NCI-H510A treated with DMSO at 0.1 percent for 48 hours (cell line): ENCODE data around the gene S100A7.
A peak's percentile ranks its signal among the peaks of the same experiment; 100 is the strongest.
"Not testable (repeated sequence)": the region's sequence is repeated elsewhere in the genome, so short reads cannot be mapped to it uniquely, and the experiment has no call there.

Experiments used
- DNase-seq: peaks from one replicate; lab custom pipeline; 2025; lab: John Stamatoyannopoulos, UW

Gene S100A7

GRCh38 chr1:153476491-153477093 is 16.1 kb upstream of the S100A7 start:
- DNase-seq, result no peak

- no peak for DNase-seq
Observed at GRCh38 chr1:153475282-153475681, 14.8 kb upstream of the S100A7 start.

DNA sequence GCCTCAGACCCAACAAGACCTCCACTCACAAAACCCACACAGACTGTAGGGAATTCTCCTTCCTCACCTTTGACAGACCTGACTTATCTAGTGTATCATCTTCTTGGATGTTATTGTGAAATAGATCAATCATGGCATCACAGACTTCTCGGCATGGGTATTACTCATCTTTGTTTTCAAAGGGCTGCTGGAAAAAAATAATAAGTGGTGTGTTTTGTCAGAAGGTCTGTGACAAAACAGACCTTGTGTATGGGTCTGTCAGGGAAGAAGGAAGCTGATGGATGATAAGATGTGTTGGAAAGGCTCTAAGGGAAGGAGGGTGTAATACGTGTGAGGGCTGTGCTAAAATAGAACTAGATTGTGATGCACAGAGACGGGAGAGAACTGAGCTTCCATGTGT is 13.9 kb upstream of the S100A7 start:
- DNase-seq, result no peak

DNA sequence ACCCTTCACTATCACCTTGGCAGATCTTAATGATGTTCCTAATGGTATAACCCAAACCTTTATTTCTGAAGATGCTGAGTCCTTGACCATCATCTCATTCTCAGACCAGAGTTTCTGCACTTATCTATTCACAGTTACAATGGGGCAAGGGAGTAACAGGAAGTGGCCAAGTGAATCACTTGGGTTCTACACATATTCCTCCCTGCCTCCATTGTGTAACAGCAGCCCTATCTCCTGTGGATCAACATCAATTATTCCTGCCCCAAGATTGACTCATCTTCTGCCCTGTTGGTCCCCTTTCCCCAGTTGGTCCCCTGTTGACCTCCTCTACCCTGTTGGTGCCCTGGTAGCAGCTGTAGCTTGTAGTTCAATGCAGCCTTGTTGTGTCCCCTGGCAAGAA is 10.3 kb upstream of the S100A7 start:
- DNase-seq, result no peak

GRCh38 chr1:153466908-153467307 is 6.5 kb upstream of the S100A7 start:
- no peak for DNase-seq

GRCh38 chr1:153465811-153466636 is 5.6 kb upstream of the S100A7 start:
- DNase-seq, result no peak

DNA sequence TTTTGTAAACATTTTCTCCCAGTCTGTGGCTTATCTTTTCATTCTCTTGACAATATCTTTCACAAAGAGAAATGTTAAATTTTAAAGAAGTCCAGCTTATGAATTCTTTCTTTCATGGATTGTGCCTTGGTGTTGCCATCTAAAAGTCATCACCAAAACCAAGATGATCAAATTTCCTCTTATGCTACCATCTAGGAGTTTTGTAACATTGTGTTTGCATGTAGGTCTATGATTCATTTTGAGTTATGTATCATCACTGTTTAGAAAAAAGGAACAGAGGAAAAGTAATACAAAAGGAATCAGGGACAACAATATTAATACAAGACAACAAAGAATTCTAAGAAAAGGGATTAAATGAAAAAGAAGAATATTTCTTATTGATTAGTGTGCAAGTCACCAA is 2.3 kb upstream of the S100A7 start:
- DNase-seq, result not testable (repeated sequence)

DNA sequence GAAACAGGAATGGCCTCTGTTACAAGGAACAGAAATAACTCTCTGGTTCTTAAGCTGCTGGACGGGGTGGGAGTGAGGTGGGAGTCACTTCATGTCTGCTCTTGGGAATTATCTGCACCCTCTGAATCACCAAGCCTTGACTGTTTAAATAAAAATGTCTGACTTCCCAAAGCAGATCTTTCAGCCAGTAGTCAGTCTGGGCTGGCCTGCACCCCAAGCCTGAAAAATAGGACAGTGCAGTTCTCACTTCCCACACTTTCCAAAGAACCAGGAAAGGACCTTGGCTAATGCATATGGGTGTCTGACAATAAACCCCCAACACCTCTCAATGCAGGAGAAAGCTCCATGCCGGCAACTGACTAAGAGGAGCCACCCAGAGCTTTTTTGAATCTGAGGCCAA is 796 bp downstream of the S100A7 start:
- DNase-seq, result no peak

DNA sequence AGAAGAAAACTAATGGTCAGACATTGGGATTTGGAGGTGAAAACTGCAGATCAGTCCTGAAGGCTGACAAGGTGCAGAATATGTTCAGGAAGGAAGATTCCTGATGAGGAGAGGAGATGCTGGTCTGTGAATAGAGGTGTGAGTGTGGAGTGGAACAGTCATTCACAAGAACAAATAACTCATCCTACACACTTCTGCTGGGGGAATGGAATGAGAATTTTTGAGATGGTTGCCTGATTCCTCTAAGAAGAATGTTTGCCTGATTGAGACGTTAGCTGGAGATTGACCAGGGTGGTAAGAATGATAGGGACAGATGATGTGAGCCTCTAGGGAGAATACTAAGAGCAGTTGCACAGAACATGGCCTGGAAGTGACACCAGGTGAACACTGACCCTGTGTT is 4.1 kb downstream of the S100A7 start:
- DNase-seq, result no peak

- DNase-seq, result not testable (repeated sequence)
Observed at GRCh38 chr1:153448851-153449250, 11.6 kb downstream of the S100A7 start.

DNA sequence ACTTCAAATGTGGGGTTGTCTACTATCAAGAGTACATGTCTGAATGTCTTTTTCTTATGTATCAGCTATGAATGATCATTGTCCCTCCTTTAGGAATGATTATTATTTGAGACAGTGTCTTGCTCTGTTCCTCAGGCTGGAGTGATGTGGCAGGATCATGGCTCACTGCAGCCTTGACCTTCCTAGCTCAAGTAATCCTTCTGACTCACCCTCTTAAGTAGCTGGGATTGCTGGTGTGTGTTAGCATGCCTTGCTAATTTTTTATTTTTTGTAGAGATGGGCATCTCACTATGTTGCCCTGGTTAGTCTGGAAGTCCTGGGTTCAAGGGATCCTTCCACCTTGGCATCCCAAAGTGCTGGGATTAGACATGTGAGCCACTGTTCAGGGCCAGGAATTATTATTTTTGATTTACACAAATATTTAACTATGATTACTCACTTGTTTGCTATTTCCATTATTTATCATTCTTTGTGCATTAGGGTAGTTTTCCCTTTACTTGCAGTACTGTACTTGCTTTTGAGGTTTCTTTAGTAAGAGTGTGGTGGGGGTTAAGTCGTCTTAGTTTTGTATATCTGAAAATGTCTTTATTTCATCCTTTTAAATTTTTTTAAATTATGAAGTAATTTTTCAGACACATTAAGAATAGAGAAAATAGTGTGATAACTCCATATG is 12.8 kb downstream of the S100A7 start:
- DNase-seq, result no peak

GRCh38 chr1:153444078-153444477 is 16.4 kb downstream of the S100A7 start:
- DNase-seq, result no peak

- DNase-seq, result no peak
Observed at GRCh38 chr1:153443486-153443885, 17.0 kb downstream of the S100A7 start.

DNA sequence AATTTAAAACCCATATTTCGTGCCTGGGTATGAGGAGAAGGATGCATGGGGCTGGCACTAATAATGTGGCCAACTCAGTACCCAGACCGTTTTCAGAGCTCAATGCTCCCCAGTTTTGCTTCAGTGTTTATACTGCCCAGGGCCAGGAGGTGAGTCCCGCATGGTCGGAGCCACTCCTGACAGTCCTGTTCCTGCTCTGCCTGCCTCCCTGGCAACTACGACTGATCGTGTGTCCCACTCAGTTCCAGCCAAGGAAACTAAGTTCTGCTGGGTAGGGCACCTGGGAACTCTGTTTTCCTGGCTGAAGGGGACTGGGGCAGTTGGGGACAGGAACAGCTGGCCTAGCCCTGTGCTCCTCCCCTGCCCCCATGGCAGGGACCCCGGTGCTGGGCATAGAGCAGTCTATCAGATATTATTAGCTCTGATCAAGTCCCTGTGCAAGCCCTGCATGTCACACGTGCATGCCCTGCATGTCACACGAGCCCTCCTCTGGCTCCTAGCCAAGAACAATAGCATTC is 19.2 kb downstream of the S100A7 start:
- DNase-seq, result peak; percentile 41

- DNase-seq, result no peak
Observed at GRCh38 chr1:153439273-153439672, 21.2 kb downstream of the S100A7 start.

DNA sequence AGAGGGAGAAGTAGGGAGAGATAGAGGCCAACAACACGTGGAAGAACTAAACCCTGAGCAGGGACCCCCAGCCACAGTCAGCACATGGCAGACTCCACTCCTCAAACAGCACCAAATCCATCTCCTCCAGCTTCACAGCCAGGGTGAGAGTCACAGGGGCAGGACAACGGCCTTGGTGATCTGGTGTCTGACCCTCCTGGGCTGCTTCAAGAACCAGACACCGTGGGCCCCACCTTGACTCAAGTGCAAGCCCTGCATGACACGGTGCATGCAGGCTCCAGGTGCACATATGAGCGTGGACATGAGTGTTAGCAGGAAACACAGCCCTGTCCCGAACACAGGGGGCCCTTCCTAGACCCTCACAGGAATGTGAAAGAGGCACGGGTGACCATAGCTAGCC is 21.9 kb downstream of the S100A7 start:
- no peak for DNase-seq

GRCh38 chr1:153437236-153437635 is 23.2 kb downstream of the S100A7 start:
- no peak for DNase-seq

GRCh38 chr1:153434746-153435455 is 25.6 kb downstream of the S100A7 start:
- no peak for DNase-seq

DNA sequence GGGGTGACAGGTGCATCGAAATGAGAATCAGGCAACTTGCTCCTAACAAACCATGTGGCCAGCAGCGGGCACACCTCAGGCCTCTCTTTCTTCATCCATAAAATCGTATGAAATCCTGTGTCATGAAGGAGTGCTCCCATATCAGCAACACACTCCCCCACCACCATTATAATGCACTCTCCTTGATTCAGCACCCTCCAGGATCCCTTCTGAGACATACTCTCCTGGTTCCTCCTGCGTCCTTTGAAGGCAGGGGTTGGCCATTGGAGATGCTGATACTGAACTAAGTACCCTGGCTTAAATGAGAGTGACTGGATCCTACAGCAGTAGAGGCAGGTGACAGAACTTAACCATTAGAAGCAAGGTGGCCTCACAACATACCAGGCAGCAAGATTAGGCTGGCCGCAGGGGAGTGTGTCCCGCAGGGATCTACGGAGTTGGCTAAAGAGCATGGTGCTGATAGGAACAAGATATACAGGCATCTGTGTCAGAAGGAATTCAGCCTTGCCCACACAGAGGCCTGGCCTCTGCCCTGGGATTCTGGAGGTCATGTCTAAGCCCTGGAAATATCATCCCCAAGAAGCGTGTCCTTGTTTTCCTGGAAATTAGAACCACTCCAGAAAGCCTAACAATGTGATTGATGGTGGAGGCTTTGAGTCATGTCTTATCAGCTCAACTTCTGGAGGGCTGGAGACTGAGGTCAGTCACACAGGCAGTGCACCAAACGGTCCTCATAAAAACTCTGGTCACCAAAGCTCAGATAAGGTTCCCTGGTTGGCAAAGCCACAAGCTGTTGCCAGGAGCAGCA is 27.4 kb downstream of the S100A7 start:
- DNase-seq, result no peak

- no peak for DNase-seq
Observed at GRCh38 chr1:153431928-153432327, 28.5 kb downstream of the S100A7 start.

DNA sequence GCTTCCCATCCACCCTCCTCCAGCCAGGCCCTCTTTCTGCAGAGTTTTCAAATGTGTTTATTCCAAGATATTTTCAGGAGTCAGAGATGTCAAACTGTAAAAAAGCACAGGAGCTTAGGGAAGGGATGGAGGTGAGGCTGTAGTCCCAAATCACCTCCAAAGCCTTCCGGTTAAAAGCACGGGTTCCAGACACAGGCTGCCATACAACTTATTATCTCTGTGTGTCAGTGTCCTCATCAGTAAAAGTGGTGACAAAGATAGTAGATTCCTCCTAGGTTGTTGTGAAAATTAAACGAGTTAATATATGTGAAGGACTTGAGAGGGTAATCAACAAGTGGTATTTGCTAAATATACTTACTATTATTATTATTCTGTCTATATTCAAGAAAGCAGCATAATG is 29.0 kb downstream of the S100A7 start:
- no peak for DNase-seq
